Measurements from ENCODE around the gene GRID1.

Gene GRID1

DNA sequence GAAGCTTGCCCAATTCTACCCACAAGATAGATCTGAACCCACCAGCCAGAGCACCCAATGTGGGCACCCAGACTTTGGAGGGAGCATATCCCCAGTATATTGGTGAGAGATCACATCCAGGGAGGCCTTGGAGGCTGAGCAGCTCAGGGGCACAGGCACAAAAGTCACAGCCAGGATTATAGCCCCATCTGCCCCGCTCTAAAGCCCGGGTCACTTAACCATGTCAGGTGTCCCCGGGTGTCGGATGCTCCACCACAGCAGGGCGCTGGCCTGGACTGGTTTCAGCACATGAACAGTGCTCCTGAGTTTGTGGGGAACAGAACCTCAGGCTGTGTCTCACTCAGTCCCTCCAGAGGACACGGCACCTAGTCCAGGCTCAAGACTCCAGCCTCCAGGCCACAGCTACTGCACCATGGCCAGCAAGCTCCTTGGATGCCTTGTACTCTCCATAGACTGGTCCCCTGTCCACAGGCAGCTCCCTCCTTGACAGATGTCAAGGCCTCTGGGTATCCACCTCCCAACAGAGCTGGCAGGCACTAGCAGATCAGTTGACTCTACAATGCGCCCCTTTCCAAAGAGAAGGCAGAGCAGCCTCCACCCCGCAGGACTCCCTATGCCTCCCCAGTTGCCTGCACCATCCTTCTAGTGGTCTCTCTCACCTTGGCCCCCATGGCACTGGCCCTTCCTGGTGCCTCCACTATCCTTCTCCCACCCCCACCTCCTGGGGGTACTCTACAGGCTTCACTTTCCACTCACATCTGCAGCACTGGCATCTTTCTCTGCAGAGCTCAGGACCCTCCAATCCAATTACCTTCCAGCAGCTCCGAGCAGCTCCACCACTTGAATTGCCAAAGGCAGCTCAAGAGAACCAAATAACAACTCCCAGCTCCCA is 306.0 kb downstream of the GRID1 start:
- no peak for FAIRE-seq
- no peak for DNase-seq (ENCODE audit: insufficient read length, low spot score)

DNA sequence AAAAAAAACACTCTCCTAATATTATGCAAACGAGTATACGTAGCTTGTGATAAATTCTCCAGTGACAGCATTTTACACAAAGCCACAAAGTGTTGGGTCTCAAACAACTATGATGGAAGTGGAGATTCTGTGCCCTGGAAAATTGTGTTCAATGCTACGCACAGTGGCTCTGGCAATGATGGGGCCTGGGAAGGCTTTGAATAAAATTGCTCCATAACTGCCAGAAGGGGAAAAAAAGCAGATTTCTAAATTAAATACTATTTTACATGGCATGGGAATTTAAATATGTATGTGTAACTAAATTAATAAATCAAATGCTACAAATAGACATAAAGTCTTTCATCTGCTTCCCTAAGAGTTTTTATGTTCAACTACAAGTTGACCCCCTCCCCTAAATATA is 306.7 kb downstream of the GRID1 start:
- DNase-seq (ENCODE audit: insufficient read length, low spot score) = no peak
- no peak for FAIRE-seq

DNA sequence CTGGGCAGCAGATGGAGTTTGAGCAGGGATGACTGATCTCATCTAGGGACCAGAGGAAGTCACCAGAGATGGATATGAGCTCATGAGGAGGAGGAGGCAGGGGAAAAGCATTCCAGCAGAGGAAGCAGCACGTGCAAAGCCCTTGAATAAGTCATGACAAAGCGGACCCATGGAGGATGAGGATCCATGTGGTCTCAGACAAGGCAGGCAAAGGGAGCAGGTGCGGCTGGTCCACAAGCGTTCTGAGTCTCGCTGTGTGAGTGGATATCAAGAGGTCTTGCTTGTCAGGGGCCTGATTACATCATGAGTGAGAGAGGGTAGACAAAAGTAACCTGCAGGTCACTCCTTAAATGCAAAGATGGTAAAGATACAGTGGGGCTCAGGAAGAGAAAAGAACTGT is 307.6 kb downstream of the GRID1 start:
- DNase-seq (ENCODE audit: insufficient read length, low spot score) = no peak
- FAIRE-seq = no peak

DNA sequence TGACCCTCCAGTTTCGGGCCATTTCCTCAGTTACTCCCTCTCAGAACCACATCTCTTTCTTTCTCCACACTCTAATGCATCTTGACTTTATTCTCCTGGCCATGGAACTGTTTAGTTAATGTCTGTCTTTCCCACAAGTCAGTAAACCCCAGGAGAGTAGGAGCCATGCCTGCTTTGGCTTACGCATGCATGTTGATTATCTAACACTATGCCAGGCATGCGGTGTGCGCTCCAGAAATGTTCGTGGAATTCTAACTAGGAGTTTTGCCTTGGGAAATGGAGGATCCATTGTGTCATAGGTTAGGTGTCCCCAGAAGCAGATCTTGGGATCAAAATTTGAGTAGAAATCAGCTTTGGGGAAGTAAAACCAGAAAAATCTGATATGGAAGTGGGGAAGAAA is 308.9 kb downstream of the GRID1 start:
- FAIRE-seq (no peak), DNase-seq (ENCODE audit: insufficient read length, low spot score) (no peak)

DNA sequence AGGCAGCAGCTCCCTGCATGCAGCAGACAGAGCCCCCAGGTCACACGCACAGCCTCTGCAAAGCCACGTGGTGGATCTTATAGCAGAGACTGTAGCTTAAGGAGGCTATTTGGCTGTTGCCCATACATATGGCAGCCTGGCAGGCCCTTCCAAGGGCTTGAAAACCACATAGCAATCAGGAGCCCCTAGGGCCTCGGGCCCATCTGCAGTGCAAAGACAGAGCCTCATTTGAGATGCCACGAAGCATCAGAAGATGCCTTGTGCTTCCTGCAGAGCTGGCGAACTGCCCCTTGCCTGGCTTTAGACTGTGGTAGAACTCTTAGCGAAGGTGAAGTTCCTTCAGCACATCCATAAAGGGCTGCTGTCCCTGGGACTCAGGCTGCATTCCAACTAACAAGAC is 309.9 kb downstream of the GRID1 start:
- FAIRE-seq = no peak

DNA sequence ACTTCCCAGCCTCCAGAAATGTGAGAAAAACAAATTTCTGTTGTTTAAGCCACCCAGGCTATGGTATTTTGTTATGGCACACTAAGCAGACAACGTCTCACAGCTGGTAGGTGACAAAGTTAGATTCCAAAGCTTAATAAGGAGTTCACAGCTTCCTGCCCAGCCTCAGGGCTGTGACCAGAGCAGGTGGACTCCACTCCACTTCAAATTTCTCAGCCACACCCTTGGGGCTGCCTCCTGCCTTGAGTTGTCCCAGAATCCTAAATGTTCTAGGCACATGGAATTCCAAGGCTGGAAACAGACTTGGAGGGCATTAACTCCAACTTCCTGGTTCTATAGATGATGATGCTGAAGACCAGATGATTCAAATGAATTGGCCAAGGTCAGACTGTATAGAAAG is 310.7 kb downstream of the GRID1 start:
- DNase-seq (ENCODE audit: insufficient read length, low spot score) (no peak), FAIRE-seq (no peak)

More for the DNA sequence above, 309.9 kb downstream of the GRID1 start:
- DNase-seq (ENCODE audit: insufficient read length, low spot score) = no peak

DNA sequence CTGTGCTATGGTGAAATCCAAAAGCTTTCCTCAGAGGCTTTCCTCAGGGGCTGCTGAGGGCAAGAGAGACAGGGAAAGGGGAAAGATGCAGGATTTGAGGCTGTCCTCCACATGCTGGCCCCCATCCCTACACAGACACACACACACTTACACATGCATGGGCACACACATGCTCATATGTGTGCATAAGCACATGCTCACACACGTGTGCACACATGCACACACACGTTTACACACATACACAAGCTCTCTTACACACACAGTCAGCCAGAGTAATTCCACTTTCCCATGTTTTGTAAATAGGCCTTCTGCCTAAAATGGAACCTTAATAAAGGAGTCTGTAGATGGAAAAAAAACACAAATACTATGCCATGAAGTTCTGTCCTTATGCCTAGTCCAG is 312.9 kb downstream of the GRID1 start:
- FAIRE-seq (no peak), DNase-seq (ENCODE audit: insufficient read length, low spot score) (no peak)

DNA sequence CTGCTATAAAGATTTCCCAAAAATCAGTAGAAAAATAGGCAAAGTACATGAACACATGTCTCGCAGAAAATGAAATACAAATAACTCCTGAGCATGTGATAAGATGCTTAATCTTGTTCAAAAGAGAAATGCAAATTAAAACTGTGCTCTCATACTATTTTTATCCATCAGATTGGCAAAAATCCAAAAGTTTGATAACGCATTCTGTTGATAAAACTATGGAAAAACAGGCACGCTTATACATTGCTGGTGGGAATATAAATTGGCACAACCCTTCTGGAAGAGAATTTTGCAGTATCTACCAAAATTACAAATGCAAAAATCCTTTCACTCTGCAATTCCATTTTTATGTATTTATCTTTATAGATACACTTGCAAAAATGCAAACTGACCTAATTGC is 315.0 kb downstream of the GRID1 start:
- no peak for DNase-seq (ENCODE audit: insufficient read length, low spot score)
- FAIRE-seq = no peak

DNA sequence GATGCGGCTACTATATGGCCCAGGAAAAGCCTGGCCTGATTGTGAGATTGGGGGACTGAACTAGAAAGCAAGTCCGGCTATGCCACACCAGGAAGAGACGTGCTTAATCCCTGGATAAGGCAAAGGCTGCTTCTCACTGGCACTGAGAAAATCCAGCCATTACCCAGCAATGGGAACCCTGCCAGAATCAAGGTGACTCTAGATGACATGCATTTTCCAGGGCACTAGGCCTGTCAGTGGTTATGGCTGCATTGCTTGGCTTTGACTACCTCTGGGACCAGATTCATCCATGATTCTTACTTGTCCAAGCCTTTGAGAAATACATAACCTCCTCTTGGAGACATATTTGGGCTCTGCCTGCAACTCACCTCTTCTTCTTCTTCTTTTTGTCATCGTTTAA is 317.2 kb downstream of the GRID1 start:
- DNase-seq (ENCODE audit: insufficient read length, low spot score) = no peak
- no peak for FAIRE-seq

DNA sequence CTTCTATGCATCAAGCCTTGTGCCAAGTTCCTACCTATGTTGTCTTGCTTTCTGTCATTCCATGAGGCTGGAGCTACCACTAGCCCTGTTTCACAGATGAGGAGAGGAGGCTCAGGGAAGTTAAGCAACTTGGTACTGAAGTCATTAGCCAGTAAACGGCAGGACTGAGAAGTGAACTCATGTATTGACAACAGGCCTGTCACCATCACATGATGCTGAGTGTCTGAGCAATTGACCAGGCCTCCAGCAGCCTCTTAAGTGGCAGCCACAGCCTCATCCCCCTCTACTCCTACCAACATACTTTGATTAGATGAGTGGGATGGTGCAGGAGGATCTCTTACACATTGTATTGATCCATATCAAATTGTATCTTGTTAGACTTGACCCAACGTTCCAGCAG is 317.6 kb downstream of the GRID1 start:
- no peak for FAIRE-seq
- DNase-seq (ENCODE audit: insufficient read length, low spot score) = no peak

DNA sequence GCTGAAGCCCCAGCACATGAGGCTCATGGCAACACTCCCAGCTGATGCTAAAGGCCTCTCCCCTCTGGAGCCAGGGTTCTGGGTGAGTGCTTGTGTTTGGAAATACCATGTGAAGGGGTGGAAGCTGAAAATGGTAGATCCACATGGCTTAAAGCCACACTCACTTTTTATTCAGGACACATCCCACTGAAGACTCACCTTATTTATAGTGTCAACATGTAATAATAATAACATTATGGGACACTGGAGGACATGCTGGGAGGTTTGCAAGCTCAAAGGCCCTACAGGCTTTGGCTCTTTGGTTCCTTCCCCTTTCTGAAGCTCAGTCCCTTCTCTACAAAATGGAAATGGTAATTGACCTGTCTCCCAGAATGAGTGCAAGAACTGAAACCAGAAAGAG is 318.0 kb downstream of the GRID1 start:
- FAIRE-seq (no peak), DNase-seq (ENCODE audit: insufficient read length, low spot score) (no peak)

DNA sequence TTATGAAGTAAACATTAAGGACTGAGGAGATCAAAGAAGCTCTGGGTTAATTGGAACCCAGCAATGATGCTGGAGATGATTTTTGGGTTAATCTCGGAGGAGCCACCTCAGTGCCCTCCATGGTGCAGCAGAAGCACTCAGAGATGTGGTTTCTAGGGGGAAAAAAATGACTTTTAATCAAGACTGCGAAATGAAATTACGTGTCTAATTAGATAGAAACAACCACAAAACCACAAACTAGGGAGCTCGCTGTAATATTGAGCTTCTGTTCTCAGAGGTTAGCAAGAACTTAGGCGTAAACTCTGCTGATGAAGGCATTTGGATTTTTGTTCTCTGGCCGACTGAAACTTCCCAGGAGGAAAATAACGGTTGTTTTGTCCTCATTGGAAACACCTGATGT is 319.0 kb downstream of the GRID1 start:
- no peak for FAIRE-seq

DNA sequence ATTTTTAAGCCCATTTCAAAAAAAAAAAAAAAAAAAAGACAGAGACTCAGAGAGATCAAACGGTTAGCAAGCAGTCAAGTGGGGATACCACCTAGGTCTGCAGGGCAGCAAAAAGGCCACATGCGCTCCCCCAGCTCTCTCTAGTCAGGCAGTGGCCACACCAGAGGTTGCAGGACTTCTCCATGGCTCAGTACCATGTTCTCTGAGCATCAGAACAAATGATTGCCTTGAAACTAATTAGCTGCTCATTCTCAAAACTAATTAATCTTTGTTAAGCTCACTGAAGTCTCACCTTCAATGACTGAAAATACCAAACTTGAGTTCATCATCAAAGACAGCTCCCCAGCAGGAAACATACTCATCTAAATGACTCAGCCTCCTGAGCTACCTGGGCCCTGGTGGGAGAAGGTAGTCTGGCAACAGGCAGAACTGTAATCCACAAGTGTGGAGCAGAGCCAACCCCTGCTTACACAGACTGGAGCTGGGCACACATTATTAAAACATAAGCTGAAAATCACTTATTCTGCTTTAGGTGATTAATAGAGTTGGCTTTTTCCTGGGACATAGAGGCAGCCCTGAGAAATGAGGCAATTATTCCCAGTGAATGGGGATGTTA is 319.6 kb downstream of the GRID1 start:
- DNase-seq (ENCODE audit: insufficient read length, low spot score) (no peak), FAIRE-seq (no peak)

More for the DNA sequence above, 319.0 kb downstream of the GRID1 start:
- no peak for DNase-seq (ENCODE audit: insufficient read length, low spot score)

DNA sequence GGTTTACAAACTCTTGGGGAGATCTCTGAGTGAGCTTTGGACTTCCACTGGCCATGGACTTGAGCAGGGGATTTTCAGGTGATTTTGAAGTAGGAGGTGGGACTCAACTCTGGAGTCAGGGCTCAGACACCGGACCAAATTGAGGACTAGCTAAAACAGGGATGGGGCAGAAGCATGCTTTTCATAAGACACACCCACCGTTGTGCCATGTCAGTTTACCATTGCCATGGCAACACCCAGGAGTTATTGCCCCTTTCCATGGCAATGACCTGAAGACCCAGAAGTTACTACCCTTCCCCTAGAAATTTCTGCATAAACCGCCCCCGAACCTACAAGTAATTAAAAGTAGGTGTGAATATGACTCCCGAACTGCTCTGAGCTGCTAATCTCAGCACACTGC is 320.7 kb downstream of the GRID1 start:
- FAIRE-seq = no peak
- DNase-seq (ENCODE audit: insufficient read length, low spot score) = no peak

DNA sequence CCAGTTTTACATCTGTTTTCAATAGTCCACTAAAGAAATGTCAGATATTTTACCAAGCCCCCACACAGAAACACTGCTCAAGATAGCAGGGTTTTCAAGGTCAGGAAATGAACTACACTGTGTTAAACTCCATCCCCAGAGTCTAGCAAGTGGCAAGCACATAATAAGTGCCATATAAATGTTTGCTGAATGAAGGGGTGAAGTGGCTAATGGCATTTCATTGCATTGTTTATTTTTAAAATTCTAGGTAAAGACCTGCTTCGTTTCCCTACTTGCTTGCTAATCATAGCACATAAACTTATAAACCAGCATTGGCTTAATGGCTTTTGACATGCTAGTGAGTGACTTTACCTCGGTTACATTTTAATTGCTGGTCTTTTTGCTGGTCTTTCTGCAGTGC is 322.6 kb downstream of the GRID1 start:
- FAIRE-seq = no peak
- no peak for DNase-seq (ENCODE audit: insufficient read length, low spot score)

DNA sequence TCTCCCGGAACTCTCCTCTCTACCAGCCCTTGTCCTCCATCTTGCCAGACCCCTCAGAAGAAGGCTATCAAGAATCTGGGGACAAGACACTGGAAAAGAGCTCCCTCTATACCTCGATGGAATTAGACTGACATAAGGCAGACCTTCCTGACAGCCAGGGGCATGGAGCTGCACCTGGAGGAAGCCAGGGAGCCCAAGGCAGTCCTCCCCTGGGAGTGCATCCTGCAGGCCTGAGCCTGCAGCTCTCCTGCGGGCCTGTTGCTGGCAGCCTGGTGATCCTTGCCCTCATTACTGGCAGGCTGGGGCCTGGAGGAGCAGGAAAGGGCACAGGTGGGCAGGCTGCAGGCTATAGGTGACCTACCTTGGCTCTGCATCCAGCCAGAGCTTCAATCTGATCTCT is 323.4 kb downstream of the GRID1 start:
- no peak for DNase-seq (ENCODE audit: insufficient read length, low spot score)
- no peak for FAIRE-seq

DNA sequence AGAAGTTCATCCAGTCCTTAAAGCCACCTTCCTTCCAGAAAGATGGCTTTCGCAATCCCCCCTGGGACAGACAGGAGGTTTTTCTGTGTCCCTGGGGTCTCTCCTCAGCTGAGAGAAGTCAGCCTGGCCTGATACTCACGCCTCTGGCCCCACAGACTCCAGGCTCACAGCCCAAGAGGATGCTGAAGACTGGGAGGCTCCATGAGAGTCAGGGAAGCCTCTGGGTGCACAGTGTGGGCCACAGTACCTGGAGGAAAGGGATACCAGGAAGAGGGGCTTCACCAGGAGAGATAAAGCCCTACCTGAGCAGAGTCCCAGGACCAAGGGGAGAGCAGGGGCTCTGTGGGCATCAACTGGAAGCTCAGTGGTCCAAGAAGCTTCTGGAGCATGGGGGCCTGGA is 324.4 kb downstream of the GRID1 start:
- FAIRE-seq (no peak), DNase-seq (ENCODE audit: insufficient read length, low spot score) (no peak)

DNA sequence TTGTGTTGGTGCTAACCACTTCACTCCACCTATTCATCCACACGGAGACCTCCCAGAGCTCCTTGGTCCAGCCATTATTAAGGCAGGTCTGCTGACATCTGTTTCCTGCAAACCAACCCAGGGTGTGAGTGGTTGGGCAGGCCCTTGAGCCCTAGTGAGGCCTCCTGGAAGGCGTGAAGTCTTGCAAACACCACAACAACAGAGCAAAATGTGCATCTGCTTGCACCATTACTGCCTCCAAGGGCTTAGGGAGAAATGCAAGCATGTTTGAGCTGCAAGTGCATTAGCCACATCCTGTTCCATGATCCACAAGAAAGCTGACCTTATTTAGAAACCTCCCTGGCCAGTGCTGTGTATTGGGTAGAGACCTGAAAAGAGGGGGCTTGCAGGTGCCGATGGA is 325.5 kb downstream of the GRID1 start:
- DNase-seq (ENCODE audit: insufficient read length, low spot score) (no peak), FAIRE-seq (no peak)

DNA sequence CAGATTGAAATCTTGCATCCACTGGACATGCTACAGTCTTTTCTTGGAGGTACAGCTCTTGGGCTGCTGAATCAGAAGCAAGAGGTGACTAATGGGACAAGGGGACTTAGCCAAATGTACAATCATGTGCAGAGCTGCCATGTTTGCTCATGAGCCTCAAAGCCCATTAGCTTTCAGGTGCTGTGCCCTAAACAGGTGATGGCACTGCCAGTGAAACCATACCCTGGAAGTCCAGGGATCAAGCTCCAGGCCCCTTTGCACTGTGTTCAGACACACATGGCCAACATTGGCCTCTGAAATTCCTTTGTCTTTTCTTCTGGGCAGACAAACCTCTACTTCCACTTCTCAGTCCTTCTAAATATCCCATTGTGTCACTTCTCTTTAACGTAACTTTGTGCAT is 328.2 kb downstream of the GRID1 start:
- DNase-seq (ENCODE audit: insufficient read length, low spot score) = no peak

DNA sequence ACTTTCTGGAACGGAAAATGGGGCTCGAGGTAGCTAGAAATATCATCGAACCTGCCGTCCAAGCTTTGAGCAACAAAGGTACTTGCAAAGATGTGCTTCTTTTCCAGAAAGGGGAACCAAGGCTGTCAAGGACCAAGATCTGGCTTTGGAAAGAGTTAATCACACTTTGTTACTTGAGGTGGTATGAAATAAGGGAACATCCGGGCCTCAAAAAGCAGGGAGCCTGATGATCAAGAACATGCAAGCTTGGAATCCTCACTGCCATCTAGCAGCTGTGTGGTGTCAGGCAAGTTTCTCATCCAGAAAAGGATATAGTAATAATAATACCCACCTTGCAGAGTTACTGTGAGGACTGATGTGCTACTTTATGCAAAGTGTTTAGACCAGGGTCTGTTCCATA is 329.5 kb downstream of the GRID1 start:
- FAIRE-seq (no peak), DNase-seq (ENCODE audit: insufficient read length, low spot score) (no peak)

More for the DNA sequence above, 328.2 kb downstream of the GRID1 start:
- no peak for FAIRE-seq

DNA sequence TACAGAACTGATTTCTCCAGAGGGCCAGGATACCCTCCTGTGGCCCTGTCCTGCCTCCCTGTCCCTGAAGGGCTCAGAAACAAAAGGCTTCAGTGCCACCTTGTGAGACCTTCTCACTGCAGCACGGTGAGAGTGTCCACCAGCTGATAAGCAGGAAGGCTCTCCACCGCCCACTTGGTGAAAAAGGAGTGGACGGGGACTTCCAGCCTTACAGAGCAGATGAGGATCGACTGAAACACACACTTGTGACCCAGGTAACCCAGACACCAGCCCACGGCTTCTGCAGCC is 330.1 kb downstream of the GRID1 start:
- FAIRE-seq (no peak), DNase-seq (ENCODE audit: insufficient read length, low spot score) (no peak)

DNA sequence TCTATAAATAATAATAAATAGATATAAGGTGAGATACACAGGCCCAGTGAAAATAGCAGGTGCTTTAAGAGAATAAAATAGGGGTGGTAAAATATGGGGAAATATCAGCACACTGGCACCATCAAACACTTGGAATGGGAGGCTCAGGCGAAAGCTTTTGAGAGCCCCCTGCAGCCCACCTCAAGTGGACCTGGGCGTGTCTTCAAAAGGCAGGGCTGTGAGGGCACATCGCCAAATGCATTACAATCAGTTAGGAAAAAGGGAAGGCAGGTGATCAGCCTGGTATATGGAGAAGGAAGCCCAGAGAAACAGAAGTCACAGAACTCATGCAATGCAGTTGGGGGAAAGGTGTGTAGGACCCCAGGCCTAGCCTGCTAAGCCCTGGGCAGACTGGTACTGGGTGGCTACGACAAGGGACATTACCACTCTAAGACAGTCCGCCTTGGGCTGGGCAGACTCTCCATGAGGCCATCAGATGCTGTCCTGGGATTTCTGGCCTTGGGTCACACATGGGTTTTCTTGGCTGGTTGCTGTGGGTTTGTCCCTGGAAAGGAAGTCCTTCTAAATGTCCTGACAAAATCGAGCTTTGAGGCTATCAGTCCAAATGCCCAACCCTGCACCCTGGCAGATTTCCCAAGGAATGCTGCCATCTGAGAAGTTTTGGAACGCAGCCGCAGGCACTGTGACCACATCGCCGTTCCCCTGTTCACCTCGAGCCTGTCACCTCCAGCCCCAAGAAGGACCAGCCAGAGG is 330.6 kb downstream of the GRID1 start:
- FAIRE-seq (no peak), DNase-seq (ENCODE audit: insufficient read length, low spot score) (no peak)

All from HTR-8/SVneo (cell line).